Loucy (cell line): Measurements from ENCODE around the gene CXCL5.

ENCODE experiments used
- EZH2phosphoT487 ChIP-seq: fragments of 200-600 bp; IDR thresholded peaks from 2 replicates; pipeline ENCODE4 v1.6.1; 2018; ENCODE audit warnings: antibody characterized with exemption, mild to moderate bottlenecking, moderate library complexity, borderline replicate concordance
- TF ChIP-seq, protein P1 (sequence below): fragments of 200-600 bp; sonication (generic); conservative IDR thresholded peaks from 2 replicates; pipeline ENCODE4 v1.5.1; 2014; ENCODE audit warnings: mild to moderate bottlenecking, antibody characterized with exemption, low read length

DNA sequence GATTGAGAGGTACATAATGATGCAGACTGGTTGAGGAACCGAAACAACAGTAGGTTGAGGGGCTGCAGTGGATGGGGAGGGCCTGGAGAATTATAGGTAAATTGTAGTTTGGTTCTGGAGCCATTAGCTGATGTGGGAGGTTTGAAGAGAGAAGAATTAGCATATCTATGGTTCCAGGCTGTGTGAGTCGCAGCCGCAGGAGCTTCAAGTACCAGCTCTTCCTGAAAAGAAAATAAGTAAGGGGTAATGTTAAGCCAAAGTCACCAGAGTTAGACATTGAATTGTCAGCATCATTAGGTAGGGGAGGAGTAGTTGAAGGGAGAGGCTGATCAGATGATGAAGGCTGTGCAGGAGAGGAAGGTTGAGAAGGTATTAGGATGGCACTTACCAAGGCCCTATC, 46.1 kb downstream of the CXCL5 start:
- TF ChIP-seq, protein P1, sequence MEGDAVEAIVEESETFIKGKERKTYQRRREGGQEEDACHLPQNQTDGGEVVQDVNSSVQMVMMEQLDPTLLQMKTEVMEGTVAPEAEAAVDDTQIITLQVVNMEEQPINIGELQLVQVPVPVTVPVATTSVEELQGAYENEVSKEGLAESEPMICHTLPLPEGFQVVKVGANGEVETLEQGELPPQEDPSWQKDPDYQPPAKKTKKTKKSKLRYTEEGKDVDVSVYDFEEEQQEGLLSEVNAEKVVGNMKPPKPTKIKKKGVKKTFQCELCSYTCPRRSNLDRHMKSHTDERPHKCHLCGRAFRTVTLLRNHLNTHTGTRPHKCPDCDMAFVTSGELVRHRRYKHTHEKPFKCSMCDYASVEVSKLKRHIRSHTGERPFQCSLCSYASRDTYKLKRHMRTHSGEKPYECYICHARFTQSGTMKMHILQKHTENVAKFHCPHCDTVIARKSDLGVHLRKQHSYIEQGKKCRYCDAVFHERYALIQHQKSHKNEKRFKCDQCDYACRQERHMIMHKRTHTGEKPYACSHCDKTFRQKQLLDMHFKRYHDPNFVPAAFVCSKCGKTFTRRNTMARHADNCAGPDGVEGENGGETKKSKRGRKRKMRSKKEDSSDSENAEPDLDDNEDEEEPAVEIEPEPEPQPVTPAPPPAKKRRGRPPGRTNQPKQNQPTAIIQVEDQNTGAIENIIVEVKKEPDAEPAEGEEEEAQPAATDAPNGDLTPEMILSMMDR: no peak
- TF ChIP-seq EZH2phosphoT487: no peak
